PC-9 (cell line): ENCODE results near the gene CACHD1. TPM values are rescaled to one million over a fixed set of nuclear protein-coding genes. Genes with fewer than 3 reads are reported as not detected.

Experiments
- BruUV-seq: library from RNA; stranded (reverse); fragments of 400-500 nt; replicated peaks from 2 replicates; lab custom pipeline; 2021; lab: Mats Ljungman, UMichigan
- CTCF ChIA-PET: fragments of 300-600 bp; sonication (Branson Sonifier 250); formaldehyde crosslinking; loops from one replicate; lab custom pipeline; 2022; ENCODE audit warnings: antibody characterized with exemption; lab: Charles Lee
- POLR2A ChIA-PET: fragments of 300-600 bp; sonication (Branson Sonifier 250); formaldehyde crosslinking; loops from one replicate; lab custom pipeline; 2022; ENCODE audit warnings: antibody characterized with exemption; ENCODE audit not compliant: unreplicated experiment; lab: Charles Lee
- DNase-seq, 2 experiments: peaks; one replicate each; pipeline versions ENCODE4 v3.0.0 to v3.0.0-alpha.2; 2015 to 2022; ENCODE audit warnings: mixed read lengths in 1 of 2
- H2AFZ ChIP-seq: fragments of 200-600 bp; sonication (generic); 2 replicates; pipeline ENCODE4 v1.8.1; 2017; ENCODE audit warnings: antibody characterized with exemption
- H3F3A ChIP-seq: fragments of 200-600 bp; sonication (generic); 2 replicates; pipeline ENCODE4 v1.8.1; 2017; ENCODE audit warnings: antibody characterized with exemption, mild to moderate bottlenecking, low read depth; ENCODE audit not compliant: insufficient read depth
- H3K27ac ChIP-seq: fragments of 200-600 bp; sonication (generic); 2 replicates; pipeline ENCODE4 v1.6.1; 2016; ENCODE audit warnings: mixed run types
- H3K27me3 ChIP-seq: fragments of 200-600 bp; sonication (generic); 2 replicates; pipeline ENCODE4 v1.6.1; 2016; ENCODE audit warnings: low read depth, mixed run types; ENCODE audit not compliant: insufficient read depth
- H3K36me3 ChIP-seq: fragments of 200-600 bp; sonication (generic); 2 replicates; pipeline ENCODE4 v1.6.1; 2016; ENCODE audit warnings: low read depth, mixed run types
- H3K4me1 ChIP-seq: fragments of 200-600 bp; sonication (generic); replicated peaks from 2 replicates; pipeline ENCODE4 v1.6.1; 2016; ENCODE audit warnings: mixed run types; ENCODE audit not compliant: insufficient read depth
- H3K4me2 ChIP-seq: fragments of 200-600 bp; sonication (generic); 2 replicates; pipeline ENCODE4 v1.6.1; 2017; ENCODE audit warnings: mixed run types
- H3K4me3 ChIP-seq: fragments of 200-600 bp; sonication (generic); 2 replicates; pipeline ENCODE4 v1.6.1; 2016; ENCODE audit warnings: mixed run types
- H3K79me2 ChIP-seq: fragments of 200-600 bp; sonication (generic); 2 replicates; pipeline ENCODE4 v1.6.1; 2017; ENCODE audit warnings: low read depth, mixed run types
- H3K9me2 ChIP-seq: fragments of 200-600 bp; sonication (generic); 2 replicates; pipeline ENCODE4 v1.8.1; 2017; ENCODE audit warnings: mild to moderate bottlenecking; ENCODE audit not compliant: insufficient read depth
- H3K9me3 ChIP-seq: fragments of 200-600 bp; sonication (generic); 2 replicates; pipeline ENCODE4 v1.8.1; 2016; ENCODE audit warnings: low read depth; ENCODE audit not compliant: insufficient read depth
- H4K20me1 ChIP-seq: fragments of 200-600 bp; sonication (generic); 2 replicates; pipeline ENCODE4 v1.8.1; 2017; ENCODE audit not compliant: insufficient read depth
- EZH2 ChIP-seq: fragments of 200-600 bp; sonication (generic); IDR thresholded peaks from 2 replicates; pipeline ENCODE4 v1.8.0; 2017; ENCODE audit warnings: antibody characterized with exemption, low read depth
- intact Hi-C: fragments of 100-400 bp; cut with micrococcal nuclease; formaldehyde crosslinking; loops from one replicate; pipeline ENCODE4 v1.10.0; 2022; ENCODE audit not compliant: unreplicated experiment
- total RNA-seq: library from RNA; stranded (reverse); gene quantifications from 2 replicates; pipeline ENCODE4 v1.2.3, GENCODE V29; 2021
- TF ChIP-seq, protein P1 (sequence below): fragments of 200-600 bp; sonication (generic); conservative IDR thresholded peaks from 2 replicates; pipeline ENCODE4 v1.6.1; 2017; ENCODE audit warnings: mixed run types, antibody characterized with exemption, mild to moderate bottlenecking, moderate library complexity

The CACHD1 gene
- total RNA-seq, 1 experiment from 2014 or later, result 3.1 TPM

- Histone ChIP-seq H3K27ac (no peak overlapping the region), H3K79me2 (no peaks in the 10 kb centered on the region), H2AFZ (no peak overlapping the region), H3K4me3 (no peak overlapping the region), H3K27me3 (no peaks in the 10 kb centered on the region), H3F3A (no peaks in the 10 kb centered on the region), H4K20me1 (no peaks in the 10 kb centered on the region; the same call in 1 of the 2 replicates), H3K9me3 (no peaks in the 10 kb centered on the region), H3K4me2 (no peak overlapping the region), H3K4me1 (no peaks in the 10 kb centered on the region), H3K9me2 (no peaks in the 10 kb centered on the region), H3K36me3 (no peaks in the 10 kb centered on the region)
- intact Hi-C loops, result no loop called here
- BruUV-seq, result no TSS peak
- no peak for DNase-seq
- CTCF ChIA-PET, result no interaction called here
- POLR2A ChIA-PET, result no interaction called here
- TF ChIP-seq, protein P1, sequence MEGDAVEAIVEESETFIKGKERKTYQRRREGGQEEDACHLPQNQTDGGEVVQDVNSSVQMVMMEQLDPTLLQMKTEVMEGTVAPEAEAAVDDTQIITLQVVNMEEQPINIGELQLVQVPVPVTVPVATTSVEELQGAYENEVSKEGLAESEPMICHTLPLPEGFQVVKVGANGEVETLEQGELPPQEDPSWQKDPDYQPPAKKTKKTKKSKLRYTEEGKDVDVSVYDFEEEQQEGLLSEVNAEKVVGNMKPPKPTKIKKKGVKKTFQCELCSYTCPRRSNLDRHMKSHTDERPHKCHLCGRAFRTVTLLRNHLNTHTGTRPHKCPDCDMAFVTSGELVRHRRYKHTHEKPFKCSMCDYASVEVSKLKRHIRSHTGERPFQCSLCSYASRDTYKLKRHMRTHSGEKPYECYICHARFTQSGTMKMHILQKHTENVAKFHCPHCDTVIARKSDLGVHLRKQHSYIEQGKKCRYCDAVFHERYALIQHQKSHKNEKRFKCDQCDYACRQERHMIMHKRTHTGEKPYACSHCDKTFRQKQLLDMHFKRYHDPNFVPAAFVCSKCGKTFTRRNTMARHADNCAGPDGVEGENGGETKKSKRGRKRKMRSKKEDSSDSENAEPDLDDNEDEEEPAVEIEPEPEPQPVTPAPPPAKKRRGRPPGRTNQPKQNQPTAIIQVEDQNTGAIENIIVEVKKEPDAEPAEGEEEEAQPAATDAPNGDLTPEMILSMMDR, result no peak
- TF ChIP-seq EZH2, result no peak
Measured at GRCh38 chr1:64693406-64693805, 223.5 kb downstream of the CACHD1 start.

DNA sequence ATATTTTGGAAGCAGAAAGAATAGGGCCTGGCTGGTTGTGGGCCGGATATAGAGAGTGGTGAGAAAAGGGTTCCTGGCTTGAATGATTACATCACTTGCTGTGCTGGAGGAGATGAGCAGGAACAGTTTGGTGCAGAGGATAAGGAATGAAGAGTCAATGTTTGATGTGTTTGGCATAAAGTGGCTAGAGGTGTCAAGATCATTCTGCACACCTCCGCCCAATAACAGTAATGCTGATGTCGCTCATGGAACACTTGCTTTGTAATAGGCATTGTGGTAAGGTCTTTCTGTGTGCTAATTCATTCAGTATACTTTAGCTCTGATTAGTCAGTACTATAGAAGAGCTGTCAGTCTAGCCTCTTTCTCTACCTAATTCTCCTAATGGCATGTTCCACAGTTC is 226.9 kb downstream of the CACHD1 start:
- no peak for TF ChIP-seq EZH2
- TF ChIP-seq, protein P1, result no peak
- ChIA-PET CTCF (interaction anchor here (0.6 kb wide), 1 partner anchor 46 kb away, joined by 3 read pairs; no protein-coding TSS in a partner anchor), POLR2A (interaction anchor here (0.5 kb wide), 1 partner anchor 185 kb away, joined by 3 read pairs; no protein-coding TSS in a partner anchor)
- H3K27me3 ChIP-seq, result no peaks in the 10 kb centered on the region
- no peaks in the 10 kb centered on the region for H3K9me3 ChIP-seq
- no peaks in the 10 kb centered on the region; the same call in 1 of the 2 replicates for H4K20me1 ChIP-seq
- H3K79me2 ChIP-seq, result no peaks in the 10 kb centered on the region
- no peaks in the 10 kb centered on the region for H3K36me3 ChIP-seq
- H3F3A ChIP-seq, result no peaks in the 10 kb centered on the region
- H3K27ac ChIP-seq, result no peak overlapping the region
- no peak overlapping the region for H3K4me2 ChIP-seq
- intact Hi-C loops, result no loop called here
- no peaks in the 10 kb centered on the region for H3K9me2 ChIP-seq
- no peaks in the 10 kb centered on the region for H3K4me1 ChIP-seq
- no TSS peak for BruUV-seq
- H3K4me3 ChIP-seq, result no peak overlapping the region
- no peak overlapping the region for H2AFZ ChIP-seq
- DNase-seq, result no peak

GRCh38 chr1:64699327-64699726 is 229.4 kb downstream of the CACHD1 start:
- ChIA-PET CTCF (no interaction called here), POLR2A (no interaction called here)
- H3K4me1 ChIP-seq, result no peaks in the 10 kb centered on the region
- no peaks in the 10 kb centered on the region for H4K20me1 ChIP-seq
- BruUV-seq, result no TSS peak
- DNase-seq, result no peak
- H2AFZ ChIP-seq, result no peak overlapping the region
- no peaks in the 10 kb centered on the region for H3K79me2 ChIP-seq
- no peak for TF ChIP-seq EZH2
- TF ChIP-seq, protein P1, result no peak
- no peaks in the 10 kb centered on the region for H3K27me3 ChIP-seq
- no peak overlapping the region for H3K27ac ChIP-seq
- H3K36me3 ChIP-seq, result no peaks in the 10 kb centered on the region
- H3F3A ChIP-seq, result no peaks in the 10 kb centered on the region
- no peak overlapping the region for H3K4me2 ChIP-seq
- intact Hi-C loops, result no loop called here
- no peak overlapping the region for H3K4me3 ChIP-seq
- no peaks in the 10 kb centered on the region for H3K9me3 ChIP-seq
- H3K9me2 ChIP-seq, result no peaks in the 10 kb centered on the region
